Brain pericyte (primary cell): ENCODE data around the gene PHF20.
"Not testable (repeated sequence)": the region's sequence is repeated elsewhere in the genome, so short reads cannot be mapped to it uniquely, and the experiment has no call there.

Experiments used
- DNase-seq: peaks from one replicate; pipeline ENCODE4 v3.0.0-alpha.2; 2012; ENCODE audit warnings: low read depth, low spot score

PHF20 gene

DNA sequence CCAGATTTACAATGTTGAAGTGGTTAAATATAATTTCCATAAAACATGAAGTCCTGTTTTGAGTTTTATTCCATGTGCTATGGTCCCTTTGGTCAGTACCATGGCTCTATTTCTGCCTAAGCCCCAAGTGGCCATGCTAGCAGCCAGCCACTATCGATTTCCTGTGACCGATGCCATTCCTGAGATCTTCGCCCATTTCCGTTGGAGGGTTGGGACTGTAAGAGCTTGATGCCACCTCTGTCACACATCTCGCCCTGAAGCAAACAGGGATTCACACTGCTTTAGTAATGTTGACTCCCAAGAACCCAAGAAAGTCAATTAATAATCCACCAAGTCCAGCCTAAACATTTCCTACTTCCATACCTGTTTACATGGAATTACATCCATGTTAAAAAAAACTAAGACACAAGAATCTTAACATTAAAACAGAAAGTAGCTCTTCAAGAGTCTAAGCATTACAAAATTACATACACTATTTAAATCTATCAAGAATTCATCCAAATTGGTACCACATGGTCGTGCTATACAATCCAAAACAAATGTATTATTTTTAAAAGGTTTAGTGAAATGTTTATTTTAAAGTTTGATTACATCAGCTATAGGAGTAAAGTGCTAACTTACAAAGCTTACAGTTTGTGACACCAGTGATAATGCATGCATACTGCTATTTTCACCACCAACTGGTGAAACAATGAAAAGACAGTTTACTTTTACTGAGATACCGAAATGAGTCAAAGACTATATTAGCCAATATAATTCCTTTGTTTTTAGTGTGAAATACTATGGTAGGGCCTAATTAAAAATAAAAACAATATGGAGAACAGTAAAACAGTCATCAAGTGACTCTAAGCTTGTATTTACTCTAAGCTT, 32.3 kb upstream of the PHF20 start:
- no peak for DNase-seq

DNA sequence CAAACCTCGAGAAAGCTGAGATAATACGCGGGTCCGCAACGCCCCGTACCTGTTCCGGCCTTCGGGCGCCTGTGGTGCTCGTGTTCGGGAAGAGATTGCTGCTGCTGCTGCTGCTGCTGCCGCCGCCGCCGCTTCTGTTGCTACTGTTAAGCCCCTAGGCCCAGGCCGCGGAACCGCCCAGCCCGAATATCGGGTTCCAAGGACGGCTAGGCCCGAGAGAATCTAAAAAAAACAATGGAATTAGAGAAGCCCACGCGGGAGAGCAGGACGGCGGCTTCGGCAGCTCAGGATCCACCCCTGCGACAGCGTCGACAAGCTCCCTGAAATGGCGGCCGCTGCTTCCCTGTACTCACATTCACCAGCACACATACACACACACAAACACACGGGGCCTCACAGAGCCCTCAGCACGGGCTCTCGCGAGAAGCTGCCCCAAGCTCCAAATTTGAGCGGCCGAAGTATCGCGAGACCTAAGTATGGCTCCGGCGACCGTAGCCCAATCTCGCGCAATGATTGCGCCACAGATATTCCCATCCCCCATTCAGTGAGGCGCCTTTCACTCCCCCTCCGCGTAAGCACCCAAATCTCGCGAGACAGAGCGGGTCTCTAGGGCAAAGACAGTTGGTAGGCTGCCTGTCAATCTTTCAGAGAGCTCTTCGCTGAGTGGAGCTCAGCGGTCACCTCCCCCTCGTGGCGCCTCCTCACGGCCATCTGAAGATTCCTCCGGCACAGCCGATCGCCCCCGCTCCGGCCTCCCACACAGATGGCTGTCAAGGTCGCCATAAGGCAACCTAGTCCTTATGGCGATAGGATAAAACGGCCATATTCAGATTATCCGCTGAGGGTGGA, 29.7 kb upstream of the PHF20 start, which contains the start of gene RBM39:
RBM39 (minus strand) TSS at position 369 of the 849 bp plus-strand sequence. CDS start 1,386 bp downstream, outside the sequence.
- peak; percentile 100 for DNase-seq

DNA sequence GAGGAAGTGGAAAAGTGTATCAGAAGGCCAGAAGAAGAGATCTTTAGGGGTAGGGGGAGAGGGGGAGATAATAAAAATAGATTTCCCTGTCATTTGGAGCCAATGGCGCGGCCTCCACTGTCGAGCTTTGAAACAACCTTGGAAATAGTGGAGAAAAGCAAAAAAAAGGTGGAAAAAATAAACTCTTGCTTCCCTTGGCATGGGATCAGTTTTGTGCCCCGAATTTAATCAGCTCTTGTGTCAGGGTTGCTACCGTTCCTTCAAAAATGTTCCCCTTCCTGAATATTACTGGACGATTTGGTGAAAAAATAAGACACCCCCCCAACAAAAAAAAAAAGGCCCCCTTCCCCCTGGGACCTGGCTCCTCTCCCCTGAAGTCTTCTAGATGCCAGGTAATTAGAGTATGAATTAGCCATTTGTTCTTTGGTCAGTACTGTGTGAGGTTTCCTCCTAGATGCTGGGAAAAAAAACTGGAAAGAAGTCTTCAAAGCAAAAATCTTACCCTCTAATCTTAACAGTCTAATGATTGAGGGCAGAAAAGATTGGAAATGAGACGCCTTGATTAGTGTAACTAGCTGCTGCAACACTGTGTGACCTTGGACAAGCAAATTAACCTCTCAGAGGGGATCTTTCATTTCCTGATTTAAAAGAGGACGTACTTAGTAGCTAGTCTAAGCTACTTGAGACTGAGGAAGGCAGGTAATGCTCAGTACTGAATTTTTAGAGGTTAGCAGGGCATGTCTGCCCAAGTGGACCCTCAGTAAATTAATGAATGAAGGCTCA, 28.9 kb upstream of the PHF20 start:
- DNase-seq = no peak

DNA sequence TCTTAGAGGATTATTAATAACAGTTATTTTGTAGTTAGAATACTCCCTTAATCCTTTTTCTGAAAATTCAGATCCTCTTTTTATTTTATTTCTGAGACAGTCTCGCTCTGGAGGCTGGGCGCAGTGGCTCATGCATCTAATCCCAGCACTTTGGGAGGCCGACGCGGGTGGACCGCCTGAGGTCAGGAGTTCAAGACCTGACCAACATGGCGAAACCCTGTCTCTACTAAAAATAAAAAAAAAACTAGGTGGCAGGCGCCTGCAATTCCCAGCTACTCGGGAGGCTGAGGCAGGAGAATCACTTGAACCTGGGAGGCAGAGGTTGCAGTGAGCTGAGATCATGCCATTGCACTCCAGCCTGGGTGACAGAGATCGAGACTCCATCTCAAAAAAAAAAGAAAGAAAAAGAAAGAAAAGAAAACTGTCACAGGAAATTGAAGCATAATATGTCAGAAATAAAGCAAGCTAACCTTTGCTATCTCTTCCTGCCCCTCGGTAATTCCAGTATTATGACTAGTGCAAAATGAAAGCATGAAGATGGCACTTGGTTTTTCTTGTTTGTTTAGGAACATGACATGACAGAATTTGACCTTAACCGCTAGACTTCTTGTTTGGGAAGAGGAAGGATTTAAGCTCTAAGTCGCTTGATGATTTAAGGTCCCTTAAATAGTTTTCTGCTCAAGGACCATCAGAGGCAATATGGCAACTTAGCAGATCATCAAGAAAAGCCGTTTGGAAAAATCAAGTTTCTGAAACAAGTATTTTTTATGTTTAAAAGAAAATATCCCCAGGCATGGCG, 27.9 kb upstream of the PHF20 start:
- DNase-seq = no peak

DNA sequence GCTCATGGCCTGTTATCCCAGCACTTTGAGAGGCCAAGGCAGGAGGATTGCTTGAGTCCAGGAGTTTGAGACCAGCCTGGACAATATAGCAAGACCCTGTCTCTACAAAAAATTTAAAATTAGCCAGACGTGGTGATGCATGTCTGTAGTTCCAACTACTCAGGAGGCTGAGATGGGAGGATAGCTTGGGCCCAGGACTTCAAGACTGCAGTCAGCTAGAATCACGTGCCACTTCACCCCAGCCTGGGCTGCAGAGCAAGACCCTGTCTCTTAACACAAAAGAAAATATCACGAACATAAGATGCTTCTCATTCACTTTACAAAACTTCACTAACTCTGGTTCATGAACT, 27.3 kb upstream of the PHF20 start:
- not testable (repeated sequence) for DNase-seq

DNA sequence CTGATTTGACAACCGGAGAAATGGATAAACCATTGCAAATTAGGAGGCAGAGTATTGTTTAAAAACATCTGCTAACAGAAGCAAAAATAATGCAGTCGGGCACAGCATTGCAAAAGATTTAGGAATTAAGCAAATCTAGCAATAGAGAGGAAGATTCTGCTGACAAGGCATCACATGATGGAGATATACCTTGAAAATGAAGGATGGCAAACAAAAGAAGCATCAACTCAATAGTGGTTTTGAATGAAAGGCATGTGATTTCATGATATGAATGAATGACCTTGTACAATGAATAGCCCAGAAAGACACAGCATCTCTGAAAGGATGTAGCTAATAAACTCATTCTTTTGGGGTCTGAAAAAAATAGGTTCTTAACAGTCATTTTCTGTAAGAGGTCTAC, 21.2 kb upstream of the PHF20 start:
- DNase-seq = no peak

DNA sequence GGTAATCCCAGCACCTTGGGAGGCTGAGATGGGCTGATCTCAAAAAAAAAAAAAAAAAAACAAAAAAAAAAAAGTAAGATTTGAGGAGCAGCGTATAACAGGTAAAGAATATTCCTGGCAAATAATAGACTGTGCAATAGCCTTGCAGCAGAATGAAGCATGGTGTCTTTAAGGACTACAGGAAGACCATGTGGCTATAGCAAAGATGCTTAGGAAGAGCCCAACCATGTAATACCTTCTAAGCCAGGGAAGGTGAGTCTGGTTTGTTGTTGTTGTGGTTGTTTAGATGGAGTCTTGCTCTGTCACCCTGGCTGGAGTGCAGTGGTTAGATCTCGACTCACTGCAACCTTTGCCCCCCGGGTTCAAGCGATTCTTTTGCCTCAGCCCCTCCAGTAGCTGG, 15.4 kb upstream of the PHF20 start:
- DNase-seq = no peak

DNA sequence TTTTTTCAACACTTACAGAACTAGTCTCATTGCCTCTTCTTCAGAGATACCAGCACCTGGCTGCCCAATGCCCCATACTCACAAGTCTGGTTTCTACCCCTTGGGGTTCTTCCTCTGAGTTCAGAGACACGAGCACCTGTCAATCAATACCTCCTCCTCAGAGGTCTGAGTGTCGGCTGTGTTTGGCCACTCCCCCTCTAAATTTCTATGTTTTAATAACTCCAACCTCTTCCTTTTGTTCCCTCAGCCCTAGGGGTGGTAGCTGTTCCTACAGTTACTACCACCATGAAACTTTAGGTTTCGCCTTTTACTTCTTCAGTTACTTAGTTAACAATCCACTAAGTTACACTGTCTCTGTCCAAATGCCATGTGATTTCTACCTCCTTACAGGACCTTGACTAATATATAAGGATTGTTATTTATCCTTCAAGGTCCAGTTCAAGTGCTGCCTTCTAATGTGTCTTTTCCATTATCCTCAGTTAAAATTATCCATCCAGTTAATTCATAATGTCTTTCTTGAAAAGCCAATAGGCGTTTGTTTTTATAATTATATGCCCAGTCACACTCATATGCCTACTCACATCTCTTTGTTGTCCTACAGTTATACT, 14.6 kb upstream of the PHF20 start:
- no peak for DNase-seq

DNA sequence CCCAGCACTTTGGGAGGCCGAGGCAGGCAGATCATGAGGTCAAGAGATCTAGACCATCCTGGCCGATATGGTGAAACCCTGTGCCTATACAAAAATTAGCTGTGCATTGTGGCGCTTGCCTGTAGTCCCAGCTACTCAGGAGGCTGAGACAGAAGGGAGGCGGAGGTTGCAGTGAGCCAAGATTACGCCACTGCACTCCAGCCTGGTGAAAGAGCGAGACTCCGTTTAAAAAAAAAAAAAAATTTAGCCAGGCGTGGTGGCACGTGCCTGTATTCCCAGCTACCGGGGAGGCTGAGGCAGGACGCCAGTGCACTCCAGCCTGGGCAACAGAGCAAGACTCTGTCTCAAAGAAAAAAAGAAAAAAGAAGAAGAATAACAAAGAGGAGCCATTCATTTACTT, 10.3 kb upstream of the PHF20 start:
- not testable (repeated sequence) for DNase-seq

DNA sequence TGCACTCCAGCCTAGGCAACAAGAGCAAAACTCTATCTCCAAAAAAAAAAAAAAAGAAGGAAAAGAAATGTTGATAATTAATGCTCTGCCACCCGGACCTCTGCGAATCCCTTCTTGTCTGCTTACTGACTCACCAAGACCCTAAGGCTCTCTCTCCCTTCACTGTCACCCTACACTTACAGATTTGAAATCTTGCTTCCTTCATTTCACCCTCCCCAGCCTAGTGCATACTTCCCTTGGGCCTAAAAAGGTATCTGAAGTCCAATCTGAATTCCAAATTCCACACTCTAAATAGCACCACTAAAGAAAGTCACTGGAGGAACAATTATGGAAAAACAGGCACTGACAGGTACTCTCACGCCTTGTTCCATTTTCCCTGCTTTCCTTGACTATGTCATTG, 9.4 kb upstream of the PHF20 start:
- DNase-seq = no peak

DNA sequence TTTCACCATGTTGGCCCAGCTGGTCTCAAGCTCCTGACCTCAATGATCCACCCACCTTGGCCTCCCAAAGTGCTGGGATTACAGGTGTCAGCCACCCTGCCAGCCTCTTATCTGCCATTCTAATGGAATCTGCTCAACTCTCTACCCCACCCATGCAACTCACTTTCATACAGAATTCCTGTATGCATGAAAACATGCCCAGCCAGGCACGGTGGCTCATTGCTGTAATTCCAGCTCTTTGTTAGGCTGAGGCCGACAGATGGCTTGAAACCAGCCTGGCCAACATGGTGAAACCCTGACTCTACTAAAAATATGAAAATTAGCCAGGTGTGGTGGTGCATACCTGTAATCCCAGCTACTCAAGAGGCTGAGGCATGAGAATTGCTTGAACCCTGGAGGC, 6.9 kb upstream of the PHF20 start:
- not testable (repeated sequence) for DNase-seq

DNA sequence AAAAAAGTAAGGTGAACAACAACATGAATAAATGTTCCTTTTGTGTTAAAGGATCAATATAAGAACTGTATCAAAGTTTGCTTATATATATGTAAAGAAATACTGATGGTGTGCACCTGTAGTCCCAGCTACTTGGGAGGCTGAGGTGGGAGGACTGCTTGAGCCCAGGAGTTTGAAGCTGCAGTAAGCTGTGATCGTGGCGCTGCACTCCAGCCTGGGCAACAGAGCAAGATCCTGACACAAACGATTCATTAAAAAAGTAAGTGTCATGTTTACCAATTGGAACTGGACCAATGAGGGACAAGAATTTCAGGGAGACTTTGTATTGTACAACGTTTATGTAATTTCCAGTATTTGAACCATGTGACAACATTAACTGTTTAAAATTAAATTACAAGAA, 5.0 kb upstream of the PHF20 start:
- no peak for DNase-seq

DNA sequence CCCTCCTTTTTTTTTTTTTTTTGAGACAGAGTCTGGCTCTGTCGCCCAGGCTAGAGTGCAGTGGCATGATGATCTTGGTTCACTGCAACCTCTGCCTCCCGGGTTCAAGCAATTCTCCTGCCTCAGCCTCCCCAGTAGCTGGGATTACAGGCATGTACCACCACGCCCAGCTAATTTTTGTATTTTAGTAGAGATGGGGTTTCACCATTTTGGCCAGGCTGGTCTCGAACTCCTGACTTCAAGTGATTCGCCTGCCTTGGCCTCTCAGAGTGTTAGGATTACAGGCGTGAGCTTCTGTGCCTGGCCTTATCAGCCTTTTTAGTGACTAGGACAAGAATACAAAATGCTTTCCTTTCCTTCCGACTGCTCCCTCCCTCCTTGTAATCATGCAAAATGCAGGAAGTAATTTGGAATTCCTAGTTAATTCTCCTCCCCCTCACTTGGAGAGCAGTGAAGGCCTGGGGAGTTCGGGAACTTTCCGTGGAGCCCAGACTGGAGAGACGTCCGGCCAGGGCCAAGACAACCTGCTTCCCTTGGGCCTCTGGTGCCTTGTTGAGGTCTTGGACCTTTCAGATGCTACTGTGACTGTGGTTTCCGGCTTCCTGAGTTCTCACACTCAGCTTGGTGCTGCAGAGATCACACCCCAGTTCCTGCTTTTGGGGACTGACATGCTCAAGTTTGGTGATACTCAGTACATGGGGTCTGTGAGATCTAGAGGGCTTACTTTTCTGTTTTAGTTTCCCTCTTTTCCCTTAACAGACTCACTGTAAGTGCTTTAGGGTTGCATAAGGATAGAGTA, 3.9 kb upstream of the PHF20 start:
- DNase-seq = no peak

DNA sequence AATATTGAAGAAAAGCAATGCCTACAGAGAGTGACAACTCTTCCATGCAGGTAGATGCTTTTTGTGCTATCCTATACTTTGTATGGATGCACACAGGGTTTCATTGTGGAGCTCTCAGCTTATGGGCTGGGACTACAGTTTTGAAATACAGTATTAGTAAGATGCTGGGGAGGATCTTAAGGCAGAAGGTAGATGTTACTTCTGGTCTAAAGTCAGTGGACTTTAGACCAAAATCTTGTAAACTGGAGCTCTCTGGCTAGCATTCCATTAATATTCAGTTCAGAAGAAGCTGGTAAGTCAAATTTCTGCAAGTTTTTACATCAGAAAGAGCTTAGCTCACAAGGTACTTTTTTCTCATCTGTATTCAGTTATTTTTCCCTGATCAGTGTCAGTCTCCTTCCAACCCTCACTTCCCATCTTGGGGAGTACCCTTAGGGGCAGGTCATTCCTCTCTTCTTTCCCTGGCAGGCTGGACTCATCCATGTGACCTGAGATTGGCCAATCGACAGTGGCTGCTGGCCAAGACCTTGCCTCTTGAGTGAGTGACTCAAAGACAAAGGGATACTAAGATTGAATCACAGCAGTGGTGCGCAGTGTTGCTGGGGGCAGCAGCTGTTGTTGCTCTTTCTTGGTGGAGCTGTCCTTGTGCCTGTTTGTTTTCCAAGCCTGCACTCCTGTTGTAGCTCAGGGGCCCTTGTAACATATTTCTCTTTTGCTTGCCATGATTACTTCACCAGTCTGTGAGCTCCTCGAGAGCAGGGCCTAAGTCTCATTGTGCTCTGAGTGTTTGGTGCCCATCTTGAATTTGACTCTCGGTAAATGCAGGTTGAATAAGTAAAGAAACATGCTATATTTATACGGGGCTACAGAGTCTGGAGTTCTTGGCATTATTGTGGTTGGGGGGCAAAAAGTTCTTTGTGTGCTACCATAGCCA, 2.8 kb upstream of the PHF20 start:
- peak; percentile 87 for DNase-seq

DNA sequence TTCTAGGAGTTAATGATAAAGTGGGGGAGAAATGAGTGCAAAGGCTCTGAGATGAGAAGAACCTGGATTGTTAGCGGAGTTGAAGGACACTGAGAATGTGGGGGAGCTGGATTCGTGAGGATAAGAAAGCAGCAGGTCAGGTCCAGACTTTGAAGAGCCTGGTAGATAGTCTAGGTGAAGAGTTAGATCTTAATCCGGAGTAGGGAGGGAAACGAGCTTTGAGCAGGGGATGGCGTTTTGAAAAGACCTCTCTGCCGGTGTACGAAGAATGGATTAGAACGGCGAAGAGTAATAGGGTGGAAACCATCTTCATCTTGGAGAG, 487 bp upstream of the PHF20 start:
- DNase-seq = no peak

DNA sequence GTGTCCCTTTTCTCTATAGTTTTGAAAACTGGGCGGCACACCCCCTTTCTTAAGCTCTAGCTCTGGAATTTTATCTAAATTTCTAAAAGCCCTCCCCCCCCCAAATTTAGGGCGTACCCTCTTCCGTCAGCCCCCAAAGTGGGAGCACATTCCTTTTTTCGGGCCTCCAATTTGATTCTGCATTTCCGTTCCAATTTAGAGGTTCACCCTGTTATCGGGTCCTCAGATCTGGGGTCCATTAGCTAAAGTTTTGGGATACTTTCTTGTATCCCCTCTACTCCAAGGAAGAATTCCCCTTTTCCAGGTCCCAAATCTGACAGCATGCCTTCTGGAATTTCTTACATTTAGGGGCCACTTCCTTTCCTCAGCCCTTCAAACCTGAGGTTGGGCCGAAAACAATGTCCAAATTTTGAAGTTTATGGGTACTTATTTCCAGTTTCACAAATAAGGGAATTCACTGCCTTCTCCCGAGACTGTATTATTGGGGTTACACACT, 796 bp downstream of the PHF20 start:
- DNase-seq = no peak

DNA sequence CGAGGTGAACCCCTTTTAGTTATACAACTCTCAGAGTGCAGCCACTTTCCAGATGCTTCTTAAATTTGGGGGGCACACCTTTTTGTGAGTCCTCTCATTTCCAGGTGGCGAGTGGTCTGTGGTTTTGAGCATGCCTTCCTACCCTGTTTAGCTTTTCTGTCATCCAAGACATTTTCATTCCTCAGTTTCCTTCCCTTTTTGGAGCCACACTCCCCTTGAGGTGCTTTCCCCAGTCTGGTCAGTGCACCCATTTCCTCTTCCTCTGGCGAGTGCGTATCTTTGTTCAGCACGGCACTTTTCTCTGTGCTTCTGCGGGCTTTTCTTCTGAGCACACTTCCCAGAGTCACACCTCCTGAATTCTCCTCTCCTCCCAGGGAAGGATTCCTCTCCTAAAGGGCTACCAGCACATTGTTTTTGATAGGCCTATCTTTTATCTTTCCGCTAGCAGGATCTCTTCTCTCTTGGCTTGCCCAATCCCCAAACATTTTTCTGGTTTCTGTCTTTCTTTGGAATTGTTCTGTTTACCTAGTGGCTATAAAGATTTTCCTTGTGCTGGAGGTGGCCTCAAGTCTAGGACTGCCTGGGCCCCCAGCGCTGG, 1.4 kb downstream of the PHF20 start:
- no peak for DNase-seq

DNA sequence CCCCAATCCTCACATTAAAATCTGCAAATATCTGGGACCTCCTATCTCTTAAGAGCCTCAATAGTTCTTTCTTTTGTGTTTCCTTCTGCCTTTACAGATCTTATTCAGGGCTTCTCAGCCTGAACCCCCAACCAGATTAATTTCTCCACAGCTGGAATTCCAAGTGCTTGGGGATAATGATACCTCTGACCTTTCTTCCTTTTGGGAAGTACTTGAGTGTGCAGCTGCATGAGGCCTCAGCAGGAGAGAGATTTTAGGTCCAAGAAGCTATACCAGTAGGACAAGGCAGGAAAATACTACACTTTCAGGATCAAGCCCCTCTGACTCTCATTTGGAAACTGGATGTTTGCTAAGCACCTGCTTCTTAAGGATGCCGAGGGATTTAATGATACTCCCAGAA, 2.6 kb downstream of the PHF20 start:
- DNase-seq = no peak
